Parathyroid adenoma (tissue), 2 donors: ENCODE measurements around the gene THSD4.

Source experiments
- H2AFZ ChIP-seq: fragments of 300-600 bp; sonication (generic); one replicate; pipeline ENCODE4 v1.7.0; 2017; ENCODE audit warnings: antibody characterized with exemption, mild to moderate bottlenecking
- H3K27ac ChIP-seq: fragments of 300-600 bp; sonication (generic); one replicate; pipeline ENCODE4 v1.7.0; 2017
- H3K27me3 ChIP-seq: fragments of 300-600 bp; sonication (generic); one replicate; pipeline ENCODE4 v1.7.0; 2017; ENCODE audit warnings: low read length; ENCODE audit not compliant: control insufficient read depth, insufficient read depth
- H3K36me3 ChIP-seq: fragments of 300-600 bp; sonication (generic); one replicate; pipeline ENCODE4 v1.7.0; 2017; ENCODE audit warnings: low read length; ENCODE audit not compliant: control insufficient read depth, insufficient read depth
- H3K4me1 ChIP-seq: fragments of 300-600 bp; sonication (generic); one replicate; pipeline ENCODE4 v1.7.0; 2017; ENCODE audit warnings: control low read depth
- H3K4me2 ChIP-seq: fragments of 300-600 bp; sonication (generic); one replicate; pipeline ENCODE4 v1.7.0; 2017; ENCODE audit warnings: low read length
- H3K4me3 ChIP-seq: fragments of 300-600 bp; sonication (generic); one replicate; pipeline ENCODE4 v1.7.0; 2017; ENCODE audit warnings: low read depth, low read length
- H3K79me2 ChIP-seq: fragments of 300-600 bp; sonication (generic); one replicate; pipeline ENCODE4 v1.7.0; 2017; ENCODE audit warnings: control low read depth
- H3K9ac ChIP-seq: fragments of 300-600 bp; sonication (generic); one replicate; pipeline ENCODE4 v1.7.0; 2017; ENCODE audit warnings: mild to moderate bottlenecking
- H3K9me3 ChIP-seq: fragments of 300-600 bp; sonication (generic); one replicate; pipeline ENCODE4 v1.7.0; 2017; ENCODE audit warnings: low read length; ENCODE audit not compliant: control insufficient read depth
- TF ChIP-seq, protein P1 (sequence below): fragments of 300-600 bp; sonication (generic); IDR thresholded peaks from one replicate; pipeline ENCODE4 v1.7.0; 2017; ENCODE audit warnings: antibody characterized with exemption, mild to moderate bottlenecking
- donor health status: primary hyperparathyroidism.

THSD4 gene

DNA sequence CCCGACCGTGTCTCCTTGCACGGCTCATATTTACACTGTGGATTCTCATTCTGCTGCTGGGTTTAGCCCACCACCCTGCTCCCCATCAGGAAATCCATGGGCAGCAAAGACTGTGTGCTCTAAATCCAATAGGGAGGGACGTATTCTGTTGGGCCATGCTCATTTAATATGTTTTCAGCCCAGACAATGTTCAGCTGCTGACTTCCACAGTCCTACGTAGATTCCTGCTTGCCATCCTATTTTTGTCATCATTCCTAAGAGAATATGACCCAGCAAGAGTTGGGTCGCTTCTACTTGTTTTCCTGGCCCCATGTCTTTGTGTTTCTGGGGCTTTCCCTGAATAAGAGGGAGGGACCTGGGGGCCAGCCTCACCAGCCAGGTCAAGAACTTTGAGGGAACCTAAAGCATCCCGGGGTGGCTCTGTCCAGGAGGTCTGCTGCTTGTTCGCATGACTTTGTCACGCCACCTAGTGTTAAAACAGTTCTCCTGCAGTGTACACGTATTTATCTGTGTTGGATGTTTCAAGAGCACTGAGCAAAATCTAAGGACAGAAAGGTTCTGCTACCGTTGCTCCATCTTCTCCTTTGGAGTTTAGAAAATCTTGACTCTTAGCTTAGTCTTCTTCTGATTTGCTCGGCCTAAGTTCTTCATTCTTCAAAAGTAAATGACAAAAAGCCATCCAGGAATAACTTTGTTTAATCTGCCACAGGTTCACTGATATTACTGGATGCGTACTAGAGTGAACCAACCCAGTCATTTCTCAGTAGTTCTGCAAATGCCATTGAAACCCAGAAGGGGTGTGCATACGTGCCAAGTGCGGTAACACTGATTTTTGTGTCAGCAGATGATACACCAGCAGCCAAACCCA lies 615.2 kb downstream of the THSD4 start:
- H3K79me2 ChIP-seq = no peaks in the 10 kb centered on the region
- H3K9me3 ChIP-seq = no peaks in the 10 kb centered on the region
- no peaks in the 10 kb centered on the region for H3K4me1 ChIP-seq
- no peak overlapping the region for H2AFZ ChIP-seq
- no peak overlapping the region for H3K9ac ChIP-seq
- H3K4me3 ChIP-seq = no peak overlapping the region
- no peaks in the 10 kb centered on the region for H3K27me3 ChIP-seq
- H3K4me2 ChIP-seq = no peak overlapping the region
- H3K36me3 ChIP-seq = no peaks in the 10 kb centered on the region
- H3K27ac ChIP-seq = no peak overlapping the region
- TF ChIP-seq, protein P1, sequence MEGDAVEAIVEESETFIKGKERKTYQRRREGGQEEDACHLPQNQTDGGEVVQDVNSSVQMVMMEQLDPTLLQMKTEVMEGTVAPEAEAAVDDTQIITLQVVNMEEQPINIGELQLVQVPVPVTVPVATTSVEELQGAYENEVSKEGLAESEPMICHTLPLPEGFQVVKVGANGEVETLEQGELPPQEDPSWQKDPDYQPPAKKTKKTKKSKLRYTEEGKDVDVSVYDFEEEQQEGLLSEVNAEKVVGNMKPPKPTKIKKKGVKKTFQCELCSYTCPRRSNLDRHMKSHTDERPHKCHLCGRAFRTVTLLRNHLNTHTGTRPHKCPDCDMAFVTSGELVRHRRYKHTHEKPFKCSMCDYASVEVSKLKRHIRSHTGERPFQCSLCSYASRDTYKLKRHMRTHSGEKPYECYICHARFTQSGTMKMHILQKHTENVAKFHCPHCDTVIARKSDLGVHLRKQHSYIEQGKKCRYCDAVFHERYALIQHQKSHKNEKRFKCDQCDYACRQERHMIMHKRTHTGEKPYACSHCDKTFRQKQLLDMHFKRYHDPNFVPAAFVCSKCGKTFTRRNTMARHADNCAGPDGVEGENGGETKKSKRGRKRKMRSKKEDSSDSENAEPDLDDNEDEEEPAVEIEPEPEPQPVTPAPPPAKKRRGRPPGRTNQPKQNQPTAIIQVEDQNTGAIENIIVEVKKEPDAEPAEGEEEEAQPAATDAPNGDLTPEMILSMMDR = peak; percentile 58

DNA sequence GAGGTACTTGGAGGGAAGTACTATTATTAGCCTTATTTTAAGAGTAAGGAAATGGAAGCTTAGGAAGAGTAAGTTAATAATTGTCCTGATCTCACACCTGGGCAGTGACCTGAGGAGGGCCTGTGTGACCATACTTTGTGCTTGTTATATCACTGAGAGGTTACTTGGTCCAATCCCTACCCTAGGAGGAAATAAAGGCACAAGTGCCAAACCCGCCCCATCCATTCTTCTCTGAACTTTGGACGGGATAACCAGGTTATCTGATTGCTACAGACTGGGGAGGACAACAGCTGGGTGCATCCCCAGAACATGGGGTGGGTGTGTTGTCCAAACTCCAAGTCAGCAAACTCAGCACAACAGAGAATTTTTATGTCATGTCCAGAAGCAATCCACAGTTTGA lies 617.4 kb downstream of the THSD4 start:
- no peaks in the 10 kb centered on the region for H3K9me3 ChIP-seq
- H3K4me3 ChIP-seq = no peak overlapping the region
- H3K79me2 ChIP-seq = no peaks in the 10 kb centered on the region
- no peaks in the 10 kb centered on the region for H3K36me3 ChIP-seq
- no peak overlapping the region for H3K27ac ChIP-seq
- H2AFZ ChIP-seq = no peak overlapping the region
- no peaks in the 10 kb centered on the region for H3K4me1 ChIP-seq
- no peak overlapping the region for H3K9ac ChIP-seq
- H3K27me3 ChIP-seq = no peaks in the 10 kb centered on the region
- no peak overlapping the region for H3K4me2 ChIP-seq
- TF ChIP-seq, protein P1 = no peak

DNA sequence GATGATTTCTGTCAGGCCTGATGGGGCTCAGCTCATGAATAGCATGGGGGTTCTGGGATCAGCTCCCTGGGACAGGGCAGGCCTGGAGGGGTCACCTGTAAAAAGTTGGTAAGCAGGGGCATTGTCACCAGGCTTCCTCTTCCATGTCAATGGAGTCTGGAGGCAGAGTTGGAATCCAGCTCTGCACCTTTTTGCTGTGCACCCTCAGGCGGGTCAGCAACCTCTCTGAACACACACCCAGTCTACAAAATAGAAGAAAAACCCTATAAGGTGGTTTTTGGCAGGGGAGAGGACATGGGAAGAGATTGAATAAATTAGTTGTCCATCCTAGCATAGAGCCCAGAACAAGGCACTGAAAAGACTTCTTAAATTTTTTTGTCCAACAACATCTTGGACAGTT lies 617.9 kb downstream of the THSD4 start:
- TF ChIP-seq, protein P1 = no peak
- Histone ChIP-seq H2AFZ (no peak overlapping the region), H3K4me2 (no peak overlapping the region), H3K9ac (no peak overlapping the region), H3K4me3 (no peak overlapping the region), H3K27me3 (no peaks in the 10 kb centered on the region), H3K79me2 (no peaks in the 10 kb centered on the region), H3K27ac (no peak overlapping the region), H3K4me1 (no peaks in the 10 kb centered on the region), H3K9me3 (no peaks in the 10 kb centered on the region), H3K36me3 (no peaks in the 10 kb centered on the region)

DNA sequence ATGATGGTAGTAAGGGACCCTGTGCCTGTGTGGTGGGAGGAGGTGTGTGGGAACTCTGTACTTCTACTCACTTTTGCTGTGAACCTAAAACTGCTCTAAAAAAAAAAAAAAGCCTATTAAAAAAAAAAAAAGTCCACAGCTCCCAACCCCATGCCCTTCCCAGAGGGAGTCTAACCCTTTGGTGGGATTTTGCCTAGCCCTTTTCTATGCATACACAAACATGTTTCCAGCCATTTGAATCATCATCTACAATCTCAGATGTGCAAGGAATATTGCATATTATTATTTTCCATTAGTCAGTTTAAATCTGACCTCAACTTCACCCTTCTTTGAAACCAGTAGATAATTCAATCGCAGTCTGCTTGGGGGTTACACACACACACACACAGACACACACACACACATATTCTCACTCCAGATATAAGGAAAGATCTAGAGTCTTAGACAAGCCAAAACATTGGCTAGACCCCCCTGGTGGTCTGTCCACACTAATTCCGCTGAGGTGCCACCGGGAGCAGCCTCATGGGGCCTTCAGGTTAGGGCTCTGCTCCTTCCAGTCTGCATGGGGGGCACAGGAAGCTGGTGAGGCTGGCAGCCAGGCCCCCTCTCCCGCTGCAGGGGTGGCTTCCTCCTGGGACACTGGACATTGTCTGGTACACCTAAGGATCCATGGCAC lies 619.6 kb downstream of the THSD4 start:
- TF ChIP-seq, protein P1 = no peak
- no peaks in the 10 kb centered on the region for H3K9me3 ChIP-seq
- no peaks in the 10 kb centered on the region for H3K36me3 ChIP-seq
- H3K27me3 ChIP-seq = no peaks in the 10 kb centered on the region
- H3K27ac ChIP-seq = no peak overlapping the region
- no peak overlapping the region for H3K4me2 ChIP-seq
- no peak overlapping the region for H3K4me3 ChIP-seq
- H3K4me1 ChIP-seq = no peaks in the 10 kb centered on the region
- no peak overlapping the region for H3K9ac ChIP-seq
- no peaks in the 10 kb centered on the region for H3K79me2 ChIP-seq
- H2AFZ ChIP-seq = no peak overlapping the region
